Uterus (tissue), 4 donors: Measurements from ENCODE around the gene DPP8. TPM values are rescaled to one million over a fixed set of nuclear protein-coding genes. Genes with fewer than 3 reads are reported as not detected.
"Not testable (repeated sequence)": the region's sequence is repeated elsewhere in the genome, so short reads cannot be mapped to it uniquely, and the experiment has no call there.

Source experiments
- DNase-seq, 2 donors: peaks; one replicate each; pipeline ENCODE4 v3.0.0-alpha.2; 2019 to 2020
- H3K27ac ChIP-seq, 2 donors: fragments of 200-600 bp; sonication (generic); 1 replicate in 1 of 2; 2 replicates in 1 of 2; pipeline ENCODE4 v1.5.1; 2016 to 2018
- H3K27me3 ChIP-seq, 2 donors: fragments of 200-600 bp; sonication (generic); one replicate each; pipeline ENCODE4 v1.5.1; 2018 to 2019; ENCODE audit warnings: control low read depth in 1 of 2
- H3K36me3 ChIP-seq, 2 donors: fragments of 200-600 bp; sonication (generic); one replicate each; pipeline ENCODE4 v1.5.1; 2019; ENCODE audit warnings: control low read depth in 1 of 2
- H3K4me1 ChIP-seq, 2 donors: fragments of 200-600 bp; sonication (generic); one replicate each; pipeline ENCODE4 v1.5.1; 2018 to 2019; ENCODE audit warnings: control low read depth in 1 of 2
- H3K4me3 ChIP-seq, 2 donors: fragments of 200-600 bp; sonication (generic); 1 replicate in 1 of 2; 2 replicates in 1 of 2; pipeline ENCODE4 v1.5.1; 2018 to 2019; ENCODE audit warnings: mild to moderate bottlenecking in 1 of 2
- H3K9me3 ChIP-seq, 2 donors: fragments of 200-600 bp; sonication (generic); one replicate each; pipeline ENCODE4 v1.5.1; 2019; ENCODE audit warnings: control low read depth in 1 of 2
- CTCF ChIP-seq, 4 experiments: fragments of 200-600 bp in 2 of 4; fragments of 450-650 bp in 2 of 4; sonication (generic) in 2 of 4; IDR thresholded peaks; one replicate each; pipeline ENCODE4 v1.5.1; 2016 to 2019; ENCODE audit warnings: antibody characterized with exemption in 4 of 4, mild to moderate bottlenecking in 2 of 4, moderate library complexity in 1 of 4
- POLR2A ChIP-seq, 2 donors: fragments of 450-650 bp; IDR thresholded peaks; one replicate each; pipeline ENCODE4 v1.6.1; 2016; ENCODE audit warnings: antibody characterized with exemption in 2 of 2, mild to moderate bottlenecking in 1 of 2, moderate library complexity in 1 of 2
- intact Hi-C: fragments of 100-400 bp; cut with DNase I; formaldehyde crosslinking; loops from one replicate; pipeline ENCODE4 v1.15.1; 2023; ENCODE audit warnings: low total_unique reads
- total RNA-seq, 4 donors: library from RNA; depleted of rRNA in 3 of 4; stranded (reverse); fragments of >200 nt in 3 of 4; gene quantifications; one replicate each; pipeline versions ENCODE4 v1.1.0 to v1.2.4, GENCODE V29; 2014 to 2023
- donor health status: DM: yes; HTN: yes; CAD: no.

The DPP8 gene
- total RNA-seq, 4 donors from 2014 or later, result 19.4 to 76.1 (median 36.8) TPM

GRCh38 chr15:65470866-65471265 is 46.6 kb downstream of the DPP8 start:
- no peaks in the 10 kb centered on the region for H3K4me1 ChIP-seq
- intact Hi-C loops, result no loop called here
- H3K4me3 ChIP-seq, result no peak overlapping the region
- no peaks in the 10 kb centered on the region for H3K36me3 ChIP-seq
- H3K27ac ChIP-seq, result no peak overlapping the region
- TF ChIP-seq CTCF (IDR thresholded peaks at IDR 0.05), result no peak
- TF ChIP-seq POLR2A (IDR thresholded peaks at IDR 0.05), result no peak
- H3K27me3 ChIP-seq, result no peaks in the 10 kb centered on the region
- DNase-seq, result no peak
- H3K9me3 ChIP-seq, result no peaks in the 10 kb centered on the region

- intact Hi-C loops, result no loop called here
- Histone ChIP-seq H3K4me1 (no peaks in the 10 kb centered on the region), H3K27ac (no peak overlapping the region), H3K4me3 (no peak overlapping the region), H3K36me3 (no peaks in the 10 kb centered on the region), H3K9me3 (no peaks in the 10 kb centered on the region), H3K27me3 (no peaks in the 10 kb centered on the region)
- no peak for DNase-seq
- TF ChIP-seq POLR2A (IDR thresholded peaks at IDR 0.05) (no peak), CTCF (IDR thresholded peaks at IDR 0.05) (no peak)
These were observed 49.1 kb downstream of the DPP8 start for GRCh38 chr15:65468229-65468909.

- DNase-seq, result no peak
- TF ChIP-seq CTCF (IDR thresholded peaks at IDR 0.05), result no peak
- no peak for TF ChIP-seq POLR2A (IDR thresholded peaks at IDR 0.05)
- Histone ChIP-seq H3K36me3 (no peaks in the 10 kb centered on the region), H3K9me3 (no peaks in the 10 kb centered on the region), H3K27ac (no peak overlapping the region), H3K27me3 (no peaks in the 10 kb centered on the region), H3K4me3 (no peak overlapping the region), H3K4me1 (no peaks in the 10 kb centered on the region)
- intact Hi-C loops, result no loop called here
These were observed 50.6 kb downstream of the DPP8 start for GRCh38 chr15:65466901-65467300.

GRCh38 chr15:65463096-65463495 is 54.4 kb downstream of the DPP8 start:
- H3K4me3 ChIP-seq, DNase-seq, H3K4me1 ChIP-seq, intact Hi-C loops, H3K36me3 ChIP-seq, H3K9me3 ChIP-seq, H3K27ac ChIP-seq, H3K27me3 ChIP-seq: not testable (repeated sequence)

GRCh38 chr15:65460741-65461347 is 56.6 kb downstream of the DPP8 start:
- H3K27me3 ChIP-seq, result no peaks in the 10 kb centered on the region
- H3K4me1 ChIP-seq, result no peaks in the 10 kb centered on the region
- no peak overlapping the region for H3K4me3 ChIP-seq
- H3K9me3 ChIP-seq, result no peaks in the 10 kb centered on the region
- no peak for TF ChIP-seq POLR2A (IDR thresholded peaks at IDR 0.05)
- TF ChIP-seq CTCF (IDR thresholded peaks at IDR 0.05), result no peak
- intact Hi-C loops, result no loop called here
- H3K27ac ChIP-seq, result no peak overlapping the region
- DNase-seq, result no peak
- H3K36me3 ChIP-seq, result no peaks in the 10 kb centered on the region

- DNase-seq, H3K9me3 ChIP-seq, H3K27ac ChIP-seq, intact Hi-C loops, H3K4me3 ChIP-seq, H3K4me1 ChIP-seq, H3K27me3 ChIP-seq, H3K36me3 ChIP-seq: not testable (repeated sequence)
These were observed 62.2 kb downstream of the DPP8 start for GRCh38 chr15:65455256-65455655.
